Stimulated activated CD4-positive, alpha-beta T cell treated with anti-CD3 and anti-CD28 coated beads, Interleukin-2, amount 100 ng/mL, for 48 hours (primary cell): Measurements from ENCODE around the gene PVALB.
"Not testable (repeated sequence)": the region's sequence is repeated elsewhere in the genome, so short reads cannot be mapped to it uniquely, and the experiment has no call there.

Experiments used
- DNase-seq, 2 donors: peaks; one replicate each; pipeline ENCODE4 v3.0.0-alpha.2; 2020

The PVALB gene

GRCh38 chr22:36754881-36755280 is 62.0 kb downstream of the PVALB start:
- DNase-seq = not testable (repeated sequence)

- DNase-seq = no peak
Observed at GRCh38 chr22:36753916-36754315, 62.9 kb downstream of the PVALB start.

- no peak for DNase-seq
Observed at GRCh38 chr22:36753120-36753802, 63.6 kb downstream of the PVALB start.
